MM.1S (cell line): ENCODE results near the gene PIKFYVE.

Experiments
- DNase-seq: peaks from one replicate; pipeline ENCODE4 v3.0.0-alpha.2; 2015
- H2AFZ ChIP-seq: fragments of 300-600 bp; sonication (generic); 2 replicates; pipeline ENCODE4 v1.6.0; 2016; ENCODE audit warnings: antibody characterized with exemption, low read length
- H3F3A ChIP-seq: fragments of 300-600 bp; sonication (generic); 2 replicates; pipeline ENCODE4 v1.6.1; 2016; ENCODE audit warnings: mild to moderate bottlenecking, antibody characterized with exemption, low read length, moderate library complexity, mixed read lengths; ENCODE audit not compliant: insufficient read depth
- H3K27ac ChIP-seq: fragments of 300-600 bp; sonication (generic); 2 replicates; pipeline ENCODE4 v1.5.1; 2016; ENCODE audit warnings: mild to moderate bottlenecking, low read length
- H3K27me3 ChIP-seq: fragments of 300-600 bp; sonication (generic); replicated peaks from 2 replicates; pipeline ENCODE4 v1.6.0; 2016; ENCODE audit warnings: low read length; ENCODE audit not compliant: insufficient read depth
- H3K36me3 ChIP-seq: fragments of 300-600 bp; sonication (generic); replicated peaks from 2 replicates; pipeline ENCODE4 v1.6.1; 2016; ENCODE audit warnings: mild to moderate bottlenecking, low read length, mixed read lengths; ENCODE audit not compliant: insufficient read depth
- H3K4me1 ChIP-seq: fragments of 300-600 bp; sonication (generic); 2 replicates; pipeline ENCODE4 v1.6.1; 2016; ENCODE audit warnings: low read length, mixed read lengths
- H3K4me2 ChIP-seq: fragments of 300-600 bp; sonication (generic); 2 replicates; pipeline ENCODE4 v1.6.0; 2016; ENCODE audit warnings: low read depth, low read length
- H3K4me3 ChIP-seq: fragments of 300-600 bp; sonication (generic); 2 replicates; pipeline ENCODE4 v1.5.1; 2016; ENCODE audit warnings: low read length, mixed read lengths
- H3K79me2 ChIP-seq: fragments of 300-600 bp; sonication (generic); 2 replicates; pipeline ENCODE4 v1.6.1; 2016; ENCODE audit warnings: mixed run types, low read length, mixed read lengths
- H3K9ac ChIP-seq: fragments of 300-600 bp; sonication (generic); 2 replicates; pipeline ENCODE4 v1.6.1; 2016; ENCODE audit warnings: low read length, mixed read lengths
- H3K9me2 ChIP-seq: fragments of 300-600 bp; sonication (generic); replicated peaks from 2 replicates; pipeline ENCODE4 v1.6.1; 2016; ENCODE audit warnings: mild to moderate bottlenecking, low read length, mixed read lengths; ENCODE audit not compliant: insufficient read depth
- H3K9me3 ChIP-seq: fragments of 300-600 bp; sonication (generic); replicated peaks from 2 replicates; pipeline ENCODE4 v1.6.1; 2016; ENCODE audit warnings: mild to moderate bottlenecking, low read length, mixed read lengths; ENCODE audit not compliant: insufficient read depth
- H4K20me1 ChIP-seq: fragments of 300-600 bp; sonication (generic); 2 replicates; pipeline ENCODE4 v1.6.1; 2016; ENCODE audit warnings: mild to moderate bottlenecking, low read length, moderate library complexity, mixed read lengths; ENCODE audit not compliant: insufficient read depth
- EZH2 ChIP-seq: fragments of 300-600 bp; sonication (generic); optimal IDR thresholded peaks from 2 replicates; pipeline ENCODE3; 2017; ENCODE audit warnings: low read depth, mild to moderate bottlenecking, antibody characterized with exemption, low read length, mixed read lengths
- EZH2phosphoT487 ChIP-seq: fragments of 300-600 bp; sonication (generic); IDR thresholded peaks from 2 replicates; pipeline ENCODE4 v1.6.1; 2018; ENCODE audit warnings: antibody characterized with exemption, low read length
- TF ChIP-seq, protein P1 (sequence below): fragments of 300-600 bp; sonication (generic); IDR thresholded peaks from 2 replicates; pipeline ENCODE4 v1.5.1; 2016; ENCODE audit warnings: antibody characterized with exemption, low read length, mixed read lengths

Gene PIKFYVE

DNA sequence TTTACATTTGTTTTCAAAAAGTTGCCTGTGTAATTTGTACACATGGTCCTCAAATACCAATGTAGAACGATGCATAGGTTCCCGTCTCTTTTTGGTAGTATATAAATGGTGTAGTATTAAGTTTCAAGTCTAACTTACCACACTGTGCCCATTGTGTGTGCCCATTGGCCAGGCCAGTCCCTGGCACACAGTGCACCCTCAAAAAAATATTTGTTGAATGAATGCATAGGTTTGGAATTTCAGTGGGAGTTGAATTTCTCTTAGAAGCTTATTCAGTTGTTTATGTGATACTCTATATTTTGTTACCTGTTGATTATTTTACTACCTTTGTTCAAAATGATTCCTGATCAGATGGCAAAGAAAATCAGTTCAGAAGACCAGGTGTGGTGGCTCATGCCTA, 41.3 kb upstream of the PIKFYVE start:
- no peak overlapping the region for H3K27ac ChIP-seq
- no peaks in the 10 kb centered on the region for H3K27me3 ChIP-seq
- H3K9me3 ChIP-seq, result no peaks in the 10 kb centered on the region
- H3K4me3 ChIP-seq, result no peak overlapping the region
- no peaks in the 10 kb centered on the region for H4K20me1 ChIP-seq
- no peaks in the 10 kb centered on the region for H3F3A ChIP-seq
- no peak for DNase-seq
- no peaks in the 10 kb centered on the region for H3K36me3 ChIP-seq
- H3K9me2 ChIP-seq, result no peaks in the 10 kb centered on the region
- H3K79me2 ChIP-seq, result no peaks in the 10 kb centered on the region
- no peak overlapping the region for H3K4me2 ChIP-seq
- H3K9ac ChIP-seq, result no peak overlapping the region
- no peaks in the 10 kb centered on the region for H3K4me1 ChIP-seq
- no peak overlapping the region for H2AFZ ChIP-seq
- TF ChIP-seq EZH2phosphoT487 (no peak), EZH2 (no peak)
- TF ChIP-seq, protein P1, sequence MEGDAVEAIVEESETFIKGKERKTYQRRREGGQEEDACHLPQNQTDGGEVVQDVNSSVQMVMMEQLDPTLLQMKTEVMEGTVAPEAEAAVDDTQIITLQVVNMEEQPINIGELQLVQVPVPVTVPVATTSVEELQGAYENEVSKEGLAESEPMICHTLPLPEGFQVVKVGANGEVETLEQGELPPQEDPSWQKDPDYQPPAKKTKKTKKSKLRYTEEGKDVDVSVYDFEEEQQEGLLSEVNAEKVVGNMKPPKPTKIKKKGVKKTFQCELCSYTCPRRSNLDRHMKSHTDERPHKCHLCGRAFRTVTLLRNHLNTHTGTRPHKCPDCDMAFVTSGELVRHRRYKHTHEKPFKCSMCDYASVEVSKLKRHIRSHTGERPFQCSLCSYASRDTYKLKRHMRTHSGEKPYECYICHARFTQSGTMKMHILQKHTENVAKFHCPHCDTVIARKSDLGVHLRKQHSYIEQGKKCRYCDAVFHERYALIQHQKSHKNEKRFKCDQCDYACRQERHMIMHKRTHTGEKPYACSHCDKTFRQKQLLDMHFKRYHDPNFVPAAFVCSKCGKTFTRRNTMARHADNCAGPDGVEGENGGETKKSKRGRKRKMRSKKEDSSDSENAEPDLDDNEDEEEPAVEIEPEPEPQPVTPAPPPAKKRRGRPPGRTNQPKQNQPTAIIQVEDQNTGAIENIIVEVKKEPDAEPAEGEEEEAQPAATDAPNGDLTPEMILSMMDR, result no peak

DNA sequence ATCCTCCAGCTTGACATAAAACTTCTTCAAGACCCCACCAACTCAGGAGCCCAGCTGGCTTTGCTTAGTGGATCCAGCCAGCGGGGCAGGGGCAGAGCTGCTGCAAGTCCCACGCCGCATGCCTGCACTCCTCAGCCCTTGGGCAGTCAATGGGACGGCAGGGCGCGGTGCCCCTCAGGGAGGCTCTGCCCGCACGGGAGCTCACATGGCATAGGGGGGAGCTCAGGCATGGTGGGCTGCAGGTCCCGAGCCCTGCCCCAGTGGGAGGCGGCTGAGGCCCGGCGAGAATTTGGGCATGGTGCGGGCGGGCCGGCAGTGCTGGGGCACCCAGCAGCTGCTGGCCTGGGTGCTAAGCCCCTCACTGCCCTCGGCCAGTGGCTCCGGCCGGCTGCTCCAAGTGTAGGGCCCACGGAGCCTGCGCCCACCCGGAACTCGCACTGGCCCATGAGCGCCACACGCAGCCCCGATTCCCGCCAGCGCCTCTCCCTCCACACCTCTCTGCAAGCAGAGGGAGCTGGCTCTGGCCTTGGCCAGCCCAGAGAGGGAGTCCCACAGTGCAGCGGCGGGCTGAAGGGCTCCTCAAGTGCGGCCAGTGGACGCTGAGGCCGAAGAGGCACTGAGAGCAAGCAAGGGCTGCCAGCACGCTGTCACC, 38.3 kb upstream of the PIKFYVE start:
- no peaks in the 10 kb centered on the region for H3K9me2 ChIP-seq
- no peak overlapping the region for H3K4me2 ChIP-seq
- H2AFZ ChIP-seq, result no peak overlapping the region
- H3K4me1 ChIP-seq, result no peaks in the 10 kb centered on the region
- H3K79me2 ChIP-seq, result no peaks in the 10 kb centered on the region
- H3K9me3 ChIP-seq, result no peaks in the 10 kb centered on the region; the same call in 1 of the 2 replicates
- H3K9ac ChIP-seq, result no peak overlapping the region
- H3K27me3 ChIP-seq, result no peaks in the 10 kb centered on the region
- H3K4me3 ChIP-seq, result no peak overlapping the region
- H3F3A ChIP-seq, result no peaks in the 10 kb centered on the region
- no peaks in the 10 kb centered on the region for H3K36me3 ChIP-seq
- no peaks in the 10 kb centered on the region for H4K20me1 ChIP-seq
- H3K27ac ChIP-seq, result no peak overlapping the region
- no peak for DNase-seq
- TF ChIP-seq EZH2, result no peak
- TF ChIP-seq, protein P1, result no peak
- no peak for TF ChIP-seq EZH2phosphoT487

DNA sequence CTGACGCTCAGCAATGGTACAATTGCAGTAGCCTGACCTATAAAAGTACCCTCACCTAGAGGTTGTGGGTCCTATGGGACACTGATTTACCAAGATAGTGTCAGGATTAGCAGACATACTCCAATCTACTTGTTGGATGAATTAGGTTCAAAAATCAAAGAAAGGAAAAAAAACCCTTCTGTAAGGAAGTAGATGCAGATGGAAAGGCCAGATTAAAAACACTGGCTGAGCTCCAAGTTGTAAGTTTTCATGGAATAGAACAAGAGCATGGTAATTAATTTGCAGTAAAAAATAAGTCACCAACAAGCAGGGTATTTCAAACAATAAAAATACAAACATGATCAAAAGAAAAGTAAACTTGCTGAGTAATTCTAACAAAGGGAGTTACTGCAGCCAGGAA, 37.6 kb upstream of the PIKFYVE start:
- no peaks in the 10 kb centered on the region for H3K4me1 ChIP-seq
- no peak overlapping the region for H2AFZ ChIP-seq
- H3K9me2 ChIP-seq, result no peaks in the 10 kb centered on the region
- H4K20me1 ChIP-seq, result no peaks in the 10 kb centered on the region
- no peak overlapping the region for H3K4me2 ChIP-seq
- TF ChIP-seq EZH2, result no peak
- TF ChIP-seq, protein P1, result no peak
- TF ChIP-seq EZH2phosphoT487, result no peak
- H3K27ac ChIP-seq, result no peak overlapping the region
- H3F3A ChIP-seq, result no peaks in the 10 kb centered on the region
- H3K9me3 ChIP-seq, result no peaks in the 10 kb centered on the region; the same call in 1 of the 2 replicates
- no peak overlapping the region for H3K9ac ChIP-seq
- H3K36me3 ChIP-seq, result no peaks in the 10 kb centered on the region
- H3K4me3 ChIP-seq, result no peak overlapping the region
- no peak for DNase-seq
- H3K79me2 ChIP-seq, result no peaks in the 10 kb centered on the region
- no peaks in the 10 kb centered on the region for H3K27me3 ChIP-seq
